Vagina (tissue), 2 donors: ENCODE results near the gene IL37.

ENCODE experiments used
- CTCF ChIP-seq, 3 experiments: fragments of 450-650 bp in 2 of 3; fragments of 200-600 bp in 1 of 3; sonication (generic) in 1 of 3; IDR thresholded peaks; one replicate each; pipeline ENCODE4 v1.5.1; 2017 to 2019; ENCODE audit warnings: antibody characterized with exemption in 3 of 3, mild to moderate bottlenecking in 2 of 3, moderate library complexity in 2 of 3
- POLR2A ChIP-seq, 2 donors: fragments of 450-650 bp; IDR thresholded peaks; one replicate each; pipeline ENCODE4 v1.6.1; 2017; ENCODE audit warnings: antibody characterized with exemption in 2 of 2, mild to moderate bottlenecking in 2 of 2, moderate library complexity in 2 of 2

GRCh38 chr2:112902816-112903215 is 8.1 kb upstream of the IL37 start:
- no peak for TF ChIP-seq CTCF (IDR thresholded peaks at IDR 0.05)
- TF ChIP-seq POLR2A (IDR thresholded peaks at IDR 0.05) = no peak
